ENCODE results near the gene MTHFD2.

- TF ChIP-seq CTCF (IDR thresholded peaks at IDR 0.05; ENCODE audit: insufficient read depth, low read depth, low read length) (no peak), EZH2 (IDR thresholded peaks at IDR 0.05; ENCODE audit: insufficient read depth, low read length) (no peak)
These were observed 1.4 kb upstream of the MTHFD2 start for GRCh38 chr2:74197049-74197448.

All from astrocyte (in vitro differentiated cells and primary cell).